Neuronal stem cell (in vitro differentiated cells): Measurements from ENCODE around the gene CLEC4G.

ENCODE experiments used
- DNase-seq: peaks from one replicate; pipeline ENCODE4 v3.0.0-alpha.2; 2013; ENCODE audit warnings: low spot score
- H2AFZ ChIP-seq: one replicate; pipeline ENCODE4 v1.6.1; 2013; ENCODE audit warnings: mild to moderate bottlenecking, low read length, inconsistent platforms
- H2AK5ac ChIP-seq: 2 replicates; pipeline ENCODE4 v1.6.1; 2013; ENCODE audit warnings: low read depth, mild to moderate bottlenecking, inconsistent platforms, low read length, moderate library complexity, mixed read lengths
- H2BK120ac ChIP-seq: 2 replicates; pipeline ENCODE4 v1.6.1; 2013; ENCODE audit warnings: low read depth, mild to moderate bottlenecking, inconsistent platforms, low read length, moderate library complexity, mixed read lengths
- H2BK12ac ChIP-seq: one replicate; pipeline ENCODE4 v1.6.1; 2013; ENCODE audit warnings: low read length, inconsistent platforms
- H2BK15ac ChIP-seq: 2 replicates; pipeline ENCODE4 v1.6.1; 2013; ENCODE audit warnings: mild to moderate bottlenecking, low read length, inconsistent platforms, mixed read lengths
- H2BK5ac ChIP-seq: one replicate; pipeline ENCODE4 v1.6.1; 2013; ENCODE audit warnings: inconsistent platforms, mild to moderate bottlenecking, low read length, moderate library complexity
- H3K14ac ChIP-seq: one replicate; pipeline ENCODE4 v1.6.1; 2013; ENCODE audit warnings: low read length, inconsistent platforms
- H3K18ac ChIP-seq: 2 replicates; pipeline ENCODE4 v1.6.1; 2013; ENCODE audit warnings: low read length, inconsistent platforms
- H3K23ac ChIP-seq: 2 replicates; pipeline ENCODE4 v1.6.1; 2013; ENCODE audit warnings: low read depth, mild to moderate bottlenecking, mixed read lengths, low read length, inconsistent platforms; ENCODE audit not compliant: poor library complexity
- H3K27ac ChIP-seq: replicated peaks from 3 replicates; pipeline ENCODE4 v1.5.1; 2013; ENCODE audit warnings: low read length, inconsistent platforms
- H3K27me3 ChIP-seq, 3 experiments: 2 replicates each; pipeline ENCODE4 v1.6.1; 2013; ENCODE audit warnings: low read length in 3 of 3, mild to moderate bottlenecking in 2 of 3, inconsistent platforms in 1 of 3, low read depth in 1 of 3, mixed read lengths in 1 of 3, moderate library complexity in 1 of 3; ENCODE audit not compliant: control insufficient read depth in 3 of 3, insufficient read depth in 3 of 3
- H3K36me3 ChIP-seq, 2 donors: replicated peaks in 1 of 2; 2 replicates each; pipeline ENCODE4 v1.6.1; 2013; ENCODE audit warnings: low read length in 2 of 2; ENCODE audit not compliant: control insufficient read depth in 2 of 2, insufficient read depth in 2 of 2
- H3K4ac ChIP-seq: 2 replicates; pipeline ENCODE4 v1.6.1; 2013; ENCODE audit warnings: inconsistent platforms, mild to moderate bottlenecking, low read length, moderate library complexity
- H3K4me1 ChIP-seq, 2 donors: 1 replicate in 1 of 2; 2 replicates in 1 of 2; pipeline ENCODE4 v1.6.1; 2013; ENCODE audit warnings: low read length in 2 of 2, low read depth in 1 of 2; ENCODE audit not compliant: control insufficient read depth in 2 of 2, insufficient read depth in 1 of 2
- H3K4me2 ChIP-seq: one replicate; pipeline ENCODE4 v1.6.1; 2013; ENCODE audit warnings: mild to moderate bottlenecking, low read length, inconsistent platforms; ENCODE audit not compliant: insufficient read depth, poor library complexity, severe bottlenecking
- H3K4me3 ChIP-seq, 2 donors: 2 replicates each; pipeline ENCODE4 v1.5.1; 2013; ENCODE audit warnings: low read length in 2 of 2, mild to moderate bottlenecking in 2 of 2, inconsistent platforms in 1 of 2, moderate library complexity in 1 of 2
- H3K79me1 ChIP-seq: one replicate; pipeline ENCODE4 v1.6.1; 2013; ENCODE audit warnings: low read depth, mild to moderate bottlenecking, inconsistent platforms, low read length, moderate library complexity
- H3K9ac ChIP-seq: one replicate; pipeline ENCODE4 v1.6.1; 2013; ENCODE audit warnings: mild to moderate bottlenecking, low read depth, low read length, inconsistent platforms; ENCODE audit not compliant: poor library complexity
- H3K9me3 ChIP-seq, 2 donors: replicated peaks in 1 of 2; 2 replicates each; pipeline versions ENCODE3 to v1.6.1; 2013; ENCODE audit warnings: low read length in 2 of 2, mild to moderate bottlenecking in 2 of 2, inconsistent platforms in 1 of 2, low read depth in 1 of 2, mixed read lengths in 1 of 2, moderate library complexity in 1 of 2; ENCODE audit not compliant: control insufficient read depth in 2 of 2, insufficient read depth in 1 of 2
- H4K8ac ChIP-seq: one replicate; pipeline ENCODE4 v1.6.1; 2013; ENCODE audit warnings: low read depth, mild to moderate bottlenecking, inconsistent platforms, low read length, moderate library complexity
- H4K91ac ChIP-seq: one replicate; pipeline ENCODE4 v1.6.1; 2013; ENCODE audit warnings: low read length, low read depth, mild to moderate bottlenecking, inconsistent platforms; ENCODE audit not compliant: poor library complexity
- WGBS, 2 donors: extraction: QIAGEN DNeasy Blood & Tissue Kit; methylation state at CpG; one replicate each; pipeline ENCODE4 v1.1.7; 2013; ENCODE audit warnings: missing lambda C conversion rate in 2 of 2, mixed read lengths in 1 of 2; ENCODE audit not compliant: insufficient read length in 2 of 2, insufficient replicate concordance in 1 of 2; ENCODE audit errors: extremely low coverage in 2 of 2; 5-methylcytosine and 5-hydroxymethylcytosine counted together

The CLEC4G gene

GRCh38 chr19:7740682-7741054 is 8.8 kb upstream of the CLEC4G start:
- Histone ChIP-seq H2BK15ac (no peak overlapping the region), H4K91ac (no peak overlapping the region), H3K23ac (no peak overlapping the region), H2BK5ac (no peak overlapping the region), H3K4me3 (no peak overlapping the region), H3K9ac (no peak overlapping the region), H3K27me3 (peaks cover 0 to 7% (median 0%) of the 10 kb centered on the region in 3 experiments), H3K4ac (no peak overlapping the region), H4K8ac (no peak overlapping the region), H3K4me1 (no peaks in the 10 kb centered on the region), H3K79me1 (no peaks in the 10 kb centered on the region), H3K4me2 (no peak overlapping the region), H2BK12ac (no peak overlapping the region), H3K9me3 (no peaks in the 10 kb centered on the region), H3K14ac (no peak overlapping the region), H2AFZ (peak overlapping the region; percentile 3), H3K18ac (no peak overlapping the region), H2BK120ac (no peak overlapping the region), H3K27ac (no peak overlapping the region), H2AK5ac (no peak overlapping the region), H3K36me3 (no peaks in the 10 kb centered on the region)
- no peak for DNase-seq
- WGBS, 2 donors: no CpG with 5 or more reads among the region's 6 CpGs

GRCh38 chr19:7739801-7740681 is 8.1 kb upstream of the CLEC4G start:
- no peak overlapping the region for H3K14ac ChIP-seq
- H3K4me1 ChIP-seq: no peaks in the 10 kb centered on the region
- H3K4me2 ChIP-seq: no peak overlapping the region
- no peaks in the 10 kb centered on the region for H3K9me3 ChIP-seq
- H3K18ac ChIP-seq: no peak overlapping the region
- H3K27me3 ChIP-seq: peaks cover 0 to 7% (median 0%) of the 10 kb centered on the region in 3 experiments
- no peak overlapping the region for H3K4ac ChIP-seq
- H2BK5ac ChIP-seq: no peak overlapping the region
- no peak overlapping the region for H4K91ac ChIP-seq
- no peak overlapping the region for H4K8ac ChIP-seq
- WGBS, 2 donors: no CpG with 5 or more reads among the region's 19 CpGs
- H3K4me3 ChIP-seq: no peak overlapping the region
- H3K79me1 ChIP-seq: no peaks in the 10 kb centered on the region
- no peak overlapping the region for H2AK5ac ChIP-seq
- no peak for DNase-seq
- H2BK120ac ChIP-seq: no peak overlapping the region
- H3K23ac ChIP-seq: no peak overlapping the region
- no peak overlapping the region for H3K27ac ChIP-seq
- no peak overlapping the region for H2BK15ac ChIP-seq
- H2AFZ ChIP-seq: peak overlapping the region; percentile 3
- no peak overlapping the region for H3K9ac ChIP-seq
- no peaks in the 10 kb centered on the region for H3K36me3 ChIP-seq
- no peak overlapping the region for H2BK12ac ChIP-seq

GRCh38 chr19:7739211-7739755 is 7.4 kb upstream of the CLEC4G start:
- no peak overlapping the region for H4K91ac ChIP-seq
- no peak overlapping the region for H3K4me3 ChIP-seq
- H3K4ac ChIP-seq: no peak overlapping the region
- no peak overlapping the region for H4K8ac ChIP-seq
- H3K79me1 ChIP-seq: no peaks in the 10 kb centered on the region
- no CpG with 5 or more reads among the region's 2 CpGs for WGBS, 2 donors
- H3K4me2 ChIP-seq: no peak overlapping the region
- no peak overlapping the region for H3K27ac ChIP-seq
- no peak overlapping the region for H2BK120ac ChIP-seq
- H3K4me1 ChIP-seq: no peaks in the 10 kb centered on the region
- no peak overlapping the region for H2AFZ ChIP-seq
- H3K36me3 ChIP-seq: no peaks in the 10 kb centered on the region
- H2BK15ac ChIP-seq: no peak overlapping the region
- no peak overlapping the region for H2BK5ac ChIP-seq
- H3K23ac ChIP-seq: no peak overlapping the region
- no peak overlapping the region for H3K14ac ChIP-seq
- H3K27me3 ChIP-seq: peaks cover 0 to 7% (median 0%) of the 10 kb centered on the region in 3 experiments
- no peak overlapping the region for H3K9ac ChIP-seq
- H3K18ac ChIP-seq: no peak overlapping the region
- H2AK5ac ChIP-seq: no peak overlapping the region
- DNase-seq: no peak
- no peak overlapping the region for H2BK12ac ChIP-seq
- H3K9me3 ChIP-seq: no peaks in the 10 kb centered on the region

GRCh38 chr19:7738023-7738422 is 6.1 kb upstream of the CLEC4G start:
- Histone ChIP-seq H3K4ac (no peak overlapping the region), H3K79me1 (no peaks in the 10 kb centered on the region), H2AK5ac (no peak overlapping the region), H2AFZ (no peak overlapping the region), H3K27ac (no peak overlapping the region), H3K9me3 (no peaks in the 10 kb centered on the region), H3K36me3 (no peaks in the 10 kb centered on the region), H3K27me3 (peaks cover 0 to 4% (median 0%) of the 10 kb centered on the region in 3 experiments), H2BK15ac (no peak overlapping the region), H3K4me2 (no peak overlapping the region), H3K18ac (no peak overlapping the region), H3K4me3 (no peak overlapping the region), H2BK120ac (no peak overlapping the region), H2BK12ac (no peak overlapping the region), H3K9ac (no peak overlapping the region), H3K4me1 (no peaks in the 10 kb centered on the region), H4K8ac (no peak overlapping the region), H2BK5ac (no peak overlapping the region), H3K14ac (no peak overlapping the region), H3K23ac (no peak overlapping the region), H4K91ac (no peak overlapping the region)
- no peak for DNase-seq
- WGBS, 2 donors: no CpG with 5 or more reads among the region's 7 CpGs
